Uterus (tissue), 4 donors: Measurements from ENCODE around the gene CNTD1. TPM values are rescaled to one million over a fixed set of nuclear protein-coding genes. Genes with fewer than 3 reads are reported as not detected.

ENCODE experiments used
- DNase-seq, 2 donors: peaks; one replicate each; pipeline ENCODE4 v3.0.0-alpha.2; 2019 to 2020
- H3K27ac ChIP-seq, 2 donors: fragments of 200-600 bp; sonication (generic); 1 replicate in 1 of 2; 2 replicates in 1 of 2; pipeline ENCODE4 v1.5.1; 2016 to 2018
- H3K27me3 ChIP-seq, 2 donors: fragments of 200-600 bp; sonication (generic); one replicate each; pipeline ENCODE4 v1.5.1; 2018 to 2019; ENCODE audit warnings: control low read depth in 1 of 2
- H3K36me3 ChIP-seq, 2 donors: fragments of 200-600 bp; sonication (generic); one replicate each; pipeline ENCODE4 v1.5.1; 2019; ENCODE audit warnings: control low read depth in 1 of 2
- H3K4me1 ChIP-seq, 2 donors: fragments of 200-600 bp; sonication (generic); one replicate each; pipeline ENCODE4 v1.5.1; 2018 to 2019; ENCODE audit warnings: control low read depth in 1 of 2
- H3K4me3 ChIP-seq, 2 donors: fragments of 200-600 bp; sonication (generic); 1 replicate in 1 of 2; 2 replicates in 1 of 2; pipeline ENCODE4 v1.5.1; 2018 to 2019; ENCODE audit warnings: mild to moderate bottlenecking in 1 of 2
- H3K9me3 ChIP-seq, 2 donors: fragments of 200-600 bp; sonication (generic); one replicate each; pipeline ENCODE4 v1.5.1; 2019; ENCODE audit warnings: control low read depth in 1 of 2
- CTCF ChIP-seq, 4 experiments: fragments of 200-600 bp in 2 of 4; fragments of 450-650 bp in 2 of 4; sonication (generic) in 2 of 4; IDR thresholded peaks; one replicate each; pipeline ENCODE4 v1.5.1; 2016 to 2019; ENCODE audit warnings: antibody characterized with exemption in 4 of 4, mild to moderate bottlenecking in 2 of 4, moderate library complexity in 1 of 4
- POLR2A ChIP-seq, 2 donors: fragments of 450-650 bp; IDR thresholded peaks; one replicate each; pipeline ENCODE4 v1.6.1; 2016; ENCODE audit warnings: antibody characterized with exemption in 2 of 2, mild to moderate bottlenecking in 1 of 2, moderate library complexity in 1 of 2
- intact Hi-C: fragments of 100-400 bp; cut with DNase I; formaldehyde crosslinking; loops from one replicate; pipeline ENCODE4 v1.15.1; 2023; ENCODE audit warnings: low total_unique reads
- total RNA-seq, 4 donors: library from RNA; depleted of rRNA in 3 of 4; stranded (reverse); fragments of >200 nt in 3 of 4; gene quantifications; one replicate each; pipeline versions ENCODE4 v1.1.0 to v1.2.4, GENCODE V29; 2014 to 2023
- donor health status: DM: yes; HTN: yes; CAD: no.

CNTD1 gene
- total RNA-seq, 4 donors from 2014 or later, result 0.69 to 1.2 TPM; not detected in 2

DNA sequence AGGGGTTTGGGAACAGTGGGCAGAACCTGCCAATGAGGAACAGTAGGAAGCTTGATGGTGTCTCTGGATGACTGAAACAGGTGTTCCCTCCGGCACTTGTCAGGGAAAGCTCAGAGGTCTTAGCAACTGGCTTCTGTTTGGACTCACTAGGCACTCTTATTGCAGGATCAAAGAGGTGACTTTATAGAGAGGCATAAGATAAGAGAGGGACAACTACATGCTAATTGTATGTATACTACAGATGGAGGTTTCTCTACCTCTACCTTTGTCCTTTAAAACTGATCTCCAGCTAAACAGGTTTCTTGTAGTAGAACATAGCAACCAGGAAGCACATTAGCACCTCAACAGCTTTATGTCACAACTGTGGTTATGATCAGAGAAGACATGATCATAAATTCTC lies 7.6 kb downstream of the CNTD1 start:
- no peak for TF ChIP-seq CTCF (IDR thresholded peaks at IDR 0.05)
- no peak for TF ChIP-seq POLR2A (IDR thresholded peaks at IDR 0.05)
- Histone ChIP-seq H3K27ac (no peak overlapping the region), H3K9me3 (no peaks in the 10 kb centered on the region), H3K4me1 (no peaks in the 10 kb centered on the region), H3K36me3 (no peaks in the 10 kb centered on the region), H3K27me3 (no peaks in the 10 kb centered on the region), H3K4me3 (no peak overlapping the region)
- intact Hi-C loops, result no loop called here
- no peak for DNase-seq

GRCh38 chr17:42809250-42809649 lies 10.6 kb downstream of the CNTD1 start:
- intact Hi-C loops, result no loop called here
- no peak overlapping the region for H3K4me3 ChIP-seq
- peak; percentile 37 to 42 for DNase-seq
- H3K27me3 ChIP-seq, result no peaks in the 10 kb centered on the region
- no peaks in the 10 kb centered on the region for H3K36me3 ChIP-seq
- H3K4me1 ChIP-seq, result no peaks in the 10 kb centered on the region
- no peak overlapping the region for H3K27ac ChIP-seq
- H3K9me3 ChIP-seq, result no peaks in the 10 kb centered on the region
- TF ChIP-seq CTCF (IDR thresholded peaks at IDR 0.05), result no peak
- no peak for TF ChIP-seq POLR2A (IDR thresholded peaks at IDR 0.05)

GRCh38 chr17:42814633-42815399 lies 16.2 kb downstream of the CNTD1 start:
- DNase-seq, result no peak
- H3K36me3 ChIP-seq, result no peaks in the 10 kb centered on the region
- no peak overlapping the region for H3K27ac ChIP-seq
- no peaks in the 10 kb centered on the region for H3K4me1 ChIP-seq
- TF ChIP-seq POLR2A (IDR thresholded peaks at IDR 0.05) (no peak), CTCF (IDR thresholded peaks at IDR 0.05) (no peak)
- H3K4me3 ChIP-seq, result no peak overlapping the region
- intact Hi-C loops, result no loop called here
- H3K9me3 ChIP-seq, result no peaks in the 10 kb centered on the region
- H3K27me3 ChIP-seq, result no peaks in the 10 kb centered on the region

- no peaks in the 10 kb centered on the region for H3K4me1 ChIP-seq
- no peaks in the 10 kb centered on the region for H3K36me3 ChIP-seq
Measured at GRCh38 chr17:42817866-42818265, 19.2 kb downstream of the CNTD1 start.

More at GRCh38 chr17:42817866-42818265, 19.2 kb downstream of the CNTD1 start:
- Histone ChIP-seq H3K27ac (no peak overlapping the region), H3K4me3 (no peak overlapping the region), H3K9me3 (no peaks in the 10 kb centered on the region), H3K27me3 (no peaks in the 10 kb centered on the region)
- DNase-seq, result no peak
- TF ChIP-seq CTCF (IDR thresholded peaks at IDR 0.05), result no peak
- TF ChIP-seq POLR2A (IDR thresholded peaks at IDR 0.05), result no peak
- intact Hi-C loops, result no loop called here
